HepG2 (cell line): ENCODE measurements around the gene CCNYL1. TPM values are rescaled to one million over a fixed set of nuclear protein-coding genes. Genes with fewer than 3 reads are reported as not detected.
A peak's percentile ranks its signal among the peaks of the same experiment; 100 is the strongest.

Experiments used
- ARID3A ChIP-seq: IDR thresholded peaks from 2 replicates; pipeline ENCODE4 v1.6.1; 2012; ENCODE audit warnings: low read depth, low read length, improper control_type of control experiment
- ARID5B ChIP-seq: IDR thresholded peaks from 2 replicates; pipeline ENCODE4 v1.4.0; 2020; ENCODE audit warnings: mild to moderate bottlenecking, missing genetic modification reagents
- CEBPB ChIP-seq: IDR thresholded peaks from 2 replicates; pipeline ENCODE4 v1.6.1; 2011; ENCODE audit warnings: low read depth, low read length, improper control_type of control experiment, borderline replicate concordance
- ETV5 ChIP-seq: IDR thresholded peaks from 2 replicates; pipeline ENCODE4 v1.6.1; 2018; ENCODE audit warnings: missing biosample characterization, missing genetic modification reagents, inconsistent platforms, borderline replicate concordance
- FOXA3 ChIP-seq: IDR thresholded peaks from 2 replicates; pipeline ENCODE4 v1.6.1; 2016; ENCODE audit warnings: missing genetic modification reagents, missing compliant biosample characterization
- KLF6 ChIP-seq: IDR thresholded peaks from 2 replicates; pipeline ENCODE4 v1.8.0; 2016; ENCODE audit warnings: missing biosample characterization, missing genetic modification reagents
- MAZ ChIP-seq, 2 experiments: sonication (generic) in 1 of 2; formaldehyde crosslinking in 1 of 2; IDR thresholded peaks; 2 replicates each; pipeline versions ENCODE4 v1.5.0 to v1.6.1; 2012 to 2020; ENCODE audit warnings: low read depth in 2 of 2, mild to moderate bottlenecking in 2 of 2, borderline replicate concordance in 1 of 2, improper control_type of control experiment in 1 of 2, low read length in 1 of 2, missing genetic modification reagents in 1 of 2, moderate library complexity in 1 of 2
- MED1 ChIP-seq: sonication (generic); formaldehyde crosslinking; IDR thresholded peaks from 2 replicates; pipeline ENCODE4 v1.4.0; 2020; ENCODE audit warnings: missing genetic modification reagents
- NR2F1 ChIP-seq, 2 experiments: fragments of 450-650 bp in 1 of 2; formaldehyde crosslinking in 1 of 2; IDR thresholded peaks; 2 replicates each; pipeline versions ENCODE4 v1.5.0 to v1.6.1; 2016 to 2020; ENCODE audit warnings: mild to moderate bottlenecking in 1 of 2, missing compliant biosample characterization in 1 of 2, missing genetic modification reagents in 1 of 2, moderate library complexity in 1 of 2
- NR2F6 ChIP-seq, 2 experiments: IDR thresholded peaks; 2 replicates each; pipeline ENCODE4 v1.6.1; 2016; ENCODE audit warnings: antibody characterized with exemption in 1 of 2, mild to moderate bottlenecking in 1 of 2
- POGZ ChIP-seq: sonication (generic); formaldehyde crosslinking; IDR thresholded peaks from 2 replicates; pipeline ENCODE4 v1.4.0; 2020; ENCODE audit warnings: mild to moderate bottlenecking, missing genetic modification reagents
- RXRB ChIP-seq: IDR thresholded peaks from 2 replicates; pipeline ENCODE4 v1.6.1; 2016; ENCODE audit warnings: borderline replicate concordance, missing genetic modification reagents, missing compliant biosample characterization
- SALL1 ChIP-seq: sonication (generic); formaldehyde crosslinking; IDR thresholded peaks from 2 replicates; pipeline ENCODE4 v1.8.0; 2022; ENCODE audit warnings: mild to moderate bottlenecking, missing genetic modification reagents
- SALL2 ChIP-seq: sonication (generic); formaldehyde crosslinking; IDR thresholded peaks from 2 replicates; pipeline ENCODE4 v1.8.1; 2023; ENCODE audit warnings: mild to moderate bottlenecking, missing genetic modification reagents, inconsistent platforms
- SMARCC2 ChIP-seq: fragments of 450-650 bp; IDR thresholded peaks from 2 replicates; pipeline ENCODE4 v1.6.1; 2017; ENCODE audit warnings: antibody characterized with exemption, mild to moderate bottlenecking
- ZBTB49 ChIP-seq: sonication (generic); formaldehyde crosslinking; IDR thresholded peaks from 2 replicates; pipeline ENCODE4 v1.4.0; 2020; ENCODE audit warnings: missing genetic modification reagents, borderline replicate concordance
- ZMYM3 ChIP-seq: sonication (generic); formaldehyde crosslinking; IDR thresholded peaks from 2 replicates; pipeline ENCODE4 v1.5.1; 2020; ENCODE audit warnings: mild to moderate bottlenecking, missing genetic modification reagents
- ZNF337 ChIP-seq: sonication (generic); formaldehyde crosslinking; IDR thresholded peaks from 2 replicates; pipeline ENCODE4 v1.5.1; 2020; ENCODE audit warnings: missing genetic modification reagents, low read depth, mild to moderate bottlenecking, borderline replicate concordance
- ZNF543 ChIP-seq: sonication (generic); formaldehyde crosslinking; IDR thresholded peaks from 2 replicates; pipeline ENCODE4 v1.4.0; 2020; ENCODE audit warnings: mild to moderate bottlenecking, missing genetic modification reagents
- ZNF547 ChIP-seq: sonication (generic); formaldehyde crosslinking; IDR thresholded peaks from 2 replicates; pipeline ENCODE4 v1.5.1; 2020; ENCODE audit warnings: mild to moderate bottlenecking, missing genetic modification reagents
- ZNF644 ChIP-seq: IDR thresholded peaks from 2 replicates; pipeline ENCODE4 v1.6.1; 2016; ENCODE audit warnings: low read depth
- ZNF672 ChIP-seq: sonication (generic); formaldehyde crosslinking; IDR thresholded peaks from 2 replicates; pipeline ENCODE4 v1.8.1; 2022; ENCODE audit warnings: missing genetic modification reagents
- polyA plus RNA-seq, 8 experiments: library from polyadenylated mRNA; depleted of rRNA in 3 of 8; stranded (reverse) in 7 of 8; unstranded in 1 of 8; fragments of >200 nt; fragmentation: Illumina TruSeq in 4 of 8; extraction: Trizol in 4 of 8; gene quantifications; 2 replicates each; pipeline versions ENCODE4 v1.2.1 to v1.2.3, GENCODE V29; 2011 to 2016; ENCODE audit warnings: low read depth in 4 of 8, missing spikeins in 1 of 8, mixed read lengths in 1 of 8; ENCODE audit not compliant: insufficient read depth in 1 of 8
- total RNA-seq, 5 experiments: library from RNA; depleted of rRNA; stranded (reverse); fragments of >200 nt; fragmentation: Illumina TruSeq; extraction: Trizol; gene quantifications; 2 replicates each; pipeline ENCODE4 v1.2.3, GENCODE V29; 2016; ENCODE audit warnings: low read depth in 1 of 5

Gene CCNYL1
- total and polyA plus RNA-seq, 2 of the 13 experiments (the other 11 are each of a cell fraction or from before 2014, with no cell fraction given) = 12.5 to 16.2 TPM

- no peak for TF ChIP-seq ARID3A
- peak; percentile 73 for TF ChIP-seq SALL1 (CRISPR knock-in tag)
- TF ChIP-seq SALL2 = no peak
- TF ChIP-seq ETV5 = peak; percentile 52; the same call in 1 of the 2 replicates
- TF ChIP-seq NR2F6 (IDR thresholded peaks at IDR 0.05) = peak; percentile 53; the same call in 1 of the 2 replicates
- peak; percentile 48 for TF ChIP-seq NR2F6 (CRISPR knock-in tag; IDR thresholded peaks at IDR 0.05)
- peak; percentile 52 for TF ChIP-seq ARID5B (CRISPR knock-in tag)
- TF ChIP-seq CEBPB = peak; percentile 92
- no peak for TF ChIP-seq ZNF547 (CRISPR knock-in tag)
- TF ChIP-seq ZNF644 = 0 out of 2 replicates have a peak, but pooled peaks have one; percentile 22
- TF ChIP-seq ZMYM3 = 0 out of 2 replicates have a peak, but pooled peaks have one; percentile 33
- no peak for TF ChIP-seq SMARCC2
- TF ChIP-seq MAZ (IDR thresholded peaks at IDR 0.05; ENCODE audit: borderline replicate concordance, low read depth, low read length) = no peak
- TF ChIP-seq MAZ (CRISPR knock-in tag; IDR thresholded peaks at IDR 0.05; ENCODE audit: low read depth) = no peak
- TF ChIP-seq ZNF337 (CRISPR knock-in tag) = no peak
- 0 out of 4 replicates have a peak, but pooled peaks of 1 of the 2 experiments have one; percentile 20 for TF ChIP-seq NR2F1 (CRISPR knock-in tag; IDR thresholded peaks at IDR 0.05)
- no peak for TF ChIP-seq ZNF543
- peak; percentile 39; the same call in 1 of the 2 replicates for TF ChIP-seq POGZ (CRISPR knock-in tag)
- no peak for TF ChIP-seq ZBTB49 (CRISPR knock-in tag)
- TF ChIP-seq MED1 = peak; percentile 24; the same call in 1 of the 2 replicates
- no peak for TF ChIP-seq ZNF672 (CRISPR knock-in tag)
- TF ChIP-seq FOXA3 (CRISPR knock-in tag) = no peak
- TF ChIP-seq RXRB (CRISPR knock-in tag) = 0 out of 2 replicates have a peak, but pooled peaks have one; percentile 17
- no peak for TF ChIP-seq KLF6 (CRISPR knock-in tag)
These were observed 73.5 kb downstream of the CCNYL1 start (continued) for GRCh38 chr2:207784898-207785297.
